ENCODE data around the gene PIK3R6.

DNA sequence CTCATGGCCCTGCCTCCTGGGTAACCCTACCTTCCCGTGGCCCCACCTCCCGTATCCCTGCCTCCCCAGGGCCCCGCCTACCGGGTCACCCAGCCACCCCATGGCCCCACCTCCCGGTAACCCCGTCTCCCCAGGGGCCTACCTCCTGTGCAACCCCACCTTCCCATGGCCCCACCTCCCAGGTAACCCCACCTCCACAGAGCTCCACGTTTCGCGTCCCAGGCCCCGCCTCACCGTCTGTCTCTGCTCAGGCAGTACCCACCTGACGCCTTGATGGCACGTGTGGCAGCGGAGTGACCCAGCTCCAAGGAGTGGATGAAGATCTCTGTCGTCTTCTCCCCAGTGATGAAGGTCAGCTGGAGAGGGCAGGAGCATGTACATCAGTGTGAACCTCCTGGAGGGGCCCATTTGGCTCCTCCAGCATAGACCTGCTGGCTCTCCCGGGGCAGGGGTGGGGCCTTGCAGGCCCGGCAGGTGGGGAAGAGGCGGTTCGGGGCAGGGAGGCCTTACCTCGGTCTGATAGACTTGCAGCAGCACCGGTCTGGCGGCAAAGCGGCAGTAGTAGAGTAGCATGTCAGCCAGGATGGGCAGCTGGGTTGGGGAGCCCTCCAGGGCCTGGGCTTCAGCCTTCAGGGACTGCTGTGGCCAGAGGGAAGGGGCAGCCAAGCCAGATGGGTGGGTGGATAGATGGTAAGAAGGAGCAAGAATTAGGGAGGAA is 18.7 kb upstream of the PIK3R6 start:
- TF ChIP-seq, protein P1, sequence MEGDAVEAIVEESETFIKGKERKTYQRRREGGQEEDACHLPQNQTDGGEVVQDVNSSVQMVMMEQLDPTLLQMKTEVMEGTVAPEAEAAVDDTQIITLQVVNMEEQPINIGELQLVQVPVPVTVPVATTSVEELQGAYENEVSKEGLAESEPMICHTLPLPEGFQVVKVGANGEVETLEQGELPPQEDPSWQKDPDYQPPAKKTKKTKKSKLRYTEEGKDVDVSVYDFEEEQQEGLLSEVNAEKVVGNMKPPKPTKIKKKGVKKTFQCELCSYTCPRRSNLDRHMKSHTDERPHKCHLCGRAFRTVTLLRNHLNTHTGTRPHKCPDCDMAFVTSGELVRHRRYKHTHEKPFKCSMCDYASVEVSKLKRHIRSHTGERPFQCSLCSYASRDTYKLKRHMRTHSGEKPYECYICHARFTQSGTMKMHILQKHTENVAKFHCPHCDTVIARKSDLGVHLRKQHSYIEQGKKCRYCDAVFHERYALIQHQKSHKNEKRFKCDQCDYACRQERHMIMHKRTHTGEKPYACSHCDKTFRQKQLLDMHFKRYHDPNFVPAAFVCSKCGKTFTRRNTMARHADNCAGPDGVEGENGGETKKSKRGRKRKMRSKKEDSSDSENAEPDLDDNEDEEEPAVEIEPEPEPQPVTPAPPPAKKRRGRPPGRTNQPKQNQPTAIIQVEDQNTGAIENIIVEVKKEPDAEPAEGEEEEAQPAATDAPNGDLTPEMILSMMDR (IDR thresholded peaks at IDR 0.05; ENCODE audit: low read depth, low read length, poor library complexity, severe bottlenecking) = no peak
- no peak for TF ChIP-seq EZH2phosphoT487 (IDR thresholded peaks at IDR 0.05; ENCODE audit: borderline replicate concordance, low read length)

All from DOHH2 (cell line).